Activated T-cell treated with anti-CD3 and anti-CD28 coated beads, Interleukin-2, amount 50 U/mL, for 72 hours (primary cell): Measurements from ENCODE around the gene PTPRM. TPM values are rescaled to one million over a fixed set of nuclear protein-coding genes. Genes with fewer than 3 reads are reported as not detected.

Experiments used
- ATAC-seq, 2 donors: fragments of 150-1000 bp; cut with Tn5 transposase; replicated peaks in 1 of 2; 2 replicates each; pipeline ENCODE4 v1.10.0; 2021; ENCODE audit warnings: moderate library complexity in 2 of 2, mild to moderate bottlenecking in 1 of 2
- DNase-seq, 2 donors: peaks; one replicate each; pipeline ENCODE4 v3.0.0; 2021 to 2022; ENCODE audit warnings: mixed read lengths in 1 of 2
- H3K27ac Mint-ChIP-seq: one replicate; pipeline ENCODE4 v1.8.0; 2022; ENCODE audit warnings: mild to moderate bottlenecking, moderate library complexity, mixed read lengths
- H3K27me3 Mint-ChIP-seq: one replicate; pipeline ENCODE4 v1.8.0; 2022; ENCODE audit warnings: low read depth, mixed read lengths
- H3K36me3 Mint-ChIP-seq, 2 donors: one replicate each; pipeline ENCODE4 v1.8.0; 2022; ENCODE audit warnings: mixed read lengths in 2 of 2, mild to moderate bottlenecking in 1 of 2; ENCODE audit not compliant: insufficient read depth in 2 of 2
- H3K4me1 Mint-ChIP-seq: one replicate; pipeline ENCODE4 v1.8.0; 2022; ENCODE audit warnings: low read depth, mixed read lengths
- H3K4me3 Mint-ChIP-seq, 2 donors: one replicate each; pipeline ENCODE4 v1.8.0; 2022; ENCODE audit warnings: mild to moderate bottlenecking in 2 of 2, mixed read lengths in 2 of 2, moderate library complexity in 2 of 2
- H3K9me3 Mint-ChIP-seq, 2 donors: one replicate each; pipeline ENCODE4 v1.8.0; 2022; ENCODE audit warnings: mixed read lengths in 2 of 2
- total RNA-seq, 2 donors: library from RNA; stranded (reverse); gene quantifications; one replicate each; pipeline ENCODE4 v1.2.3, GENCODE V29; 2022

The PTPRM gene
- total RNA-seq, 2 donors from 2014 or later: 6.3 to 21.3 TPM

- peaks cover 8% of the 10 kb centered on the region for H3K27me3 Mint-ChIP-seq
- H3K4me1 Mint-ChIP-seq: no peaks in the 10 kb centered on the region
- H3K36me3 Mint-ChIP-seq: no peaks in the 10 kb centered on the region
- H3K9me3 Mint-ChIP-seq: no peaks in the 10 kb centered on the region
- H3K4me3 Mint-ChIP-seq: no peak overlapping the region
- no peak for ATAC-seq
- no peak overlapping the region for H3K27ac Mint-ChIP-seq
- DNase-seq: no peak
Measured at GRCh38 chr18:8455661-8456614, 888.8 kb downstream of the PTPRM start.
